Measurements from ENCODE around the gene CYB561D2.

The CYB561D2 gene

GRCh38 chr3:50393061-50393460 is 42.4 kb downstream of the CYB561D2 start:
- POLR2A ChIA-PET = interaction anchor here (1.0 kb wide), 1 partner anchor 56 kb away, joined by 4 read pairs; no protein-coding TSS in a partner anchor
- DNase-seq (ENCODE audit: extremely low spot score) = no peak
- CTCF ChIA-PET = no interaction called here
- TF ChIP-seq LEF1 (IDR thresholded peaks at IDR 0.05; ENCODE audit: borderline replicate concordance) = no peak
- no peak for TF ChIP-seq ZNF384 (IDR thresholded peaks at IDR 0.05)
- TF ChIP-seq HDGF (IDR thresholded peaks at IDR 0.05; ENCODE audit: borderline replicate concordance) = no peak
- TF ChIP-seq FOXK2 (IDR thresholded peaks at IDR 0.05) = no peak
- no peak for TF ChIP-seq ELF4 (IDR thresholded peaks at IDR 0.05)
- no peak for TF ChIP-seq CTBP1 (IDR thresholded peaks at IDR 0.05; ENCODE audit: borderline replicate concordance)
- no peak for TF ChIP-seq BHLHE40 (IDR thresholded peaks at IDR 0.05; ENCODE audit: borderline replicate concordance)
- no peak for TF ChIP-seq SUZ12 (IDR thresholded peaks at IDR 0.05)
- no peak for TF ChIP-seq ARNT (IDR thresholded peaks at IDR 0.05)
- no peak for TF ChIP-seq FOXA1 (IDR thresholded peaks at IDR 0.05)
- no peak for TF ChIP-seq FOXM1 (IDR thresholded peaks at IDR 0.05; ENCODE audit: borderline replicate concordance)
- TF ChIP-seq L3MBTL2 (conservative IDR thresholded peaks at IDR 0.05) = no peak
- no peak for TF ChIP-seq SP1 (IDR thresholded peaks at IDR 0.05)
- no peak for TF ChIP-seq PKNOX1 (IDR thresholded peaks at IDR 0.05)
- no peak for TF ChIP-seq TARDBP (IDR thresholded peaks at IDR 0.05)
- no peak for TF ChIP-seq NFRKB (IDR thresholded peaks at IDR 0.05)

DNA sequence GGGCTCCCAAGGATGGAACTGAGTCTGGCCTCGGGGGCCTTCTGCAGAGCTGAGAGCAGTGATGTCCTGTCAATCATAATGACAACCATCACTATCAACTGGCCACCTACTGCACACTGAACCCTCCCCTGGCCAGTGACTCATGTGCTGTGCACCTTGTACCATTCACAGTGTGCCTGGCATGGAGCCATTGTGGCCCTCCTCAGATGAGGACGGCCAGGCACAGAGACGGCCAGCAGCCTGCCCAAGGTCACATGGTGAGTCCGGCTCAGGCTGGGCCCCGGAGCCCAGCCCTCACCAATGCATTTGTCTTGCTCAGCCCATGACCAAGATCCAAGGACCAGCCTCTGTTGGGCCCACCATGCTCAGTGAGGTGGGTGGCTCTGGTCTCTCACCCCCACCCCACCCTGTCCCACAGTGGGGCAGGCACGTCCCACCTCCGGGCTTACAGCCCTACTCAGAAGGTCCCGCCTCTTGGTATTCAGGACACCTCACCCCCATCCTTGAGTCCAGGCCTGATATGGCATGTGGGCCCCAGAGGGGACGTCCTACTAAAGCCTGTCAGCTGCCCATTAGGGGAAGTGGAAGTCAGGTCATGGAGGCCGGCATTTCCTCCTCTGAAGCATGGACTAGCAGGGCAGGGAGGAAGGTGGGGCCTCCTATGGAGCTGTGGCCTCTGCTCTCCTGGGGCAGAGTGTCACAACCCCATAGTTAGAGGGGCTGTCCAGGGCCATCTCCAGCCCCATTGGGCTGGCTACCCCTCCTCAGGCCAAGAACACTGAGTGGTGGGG is 44.6 kb downstream of the CYB561D2 start:
- DNase-seq (ENCODE audit: extremely low spot score) = no peak
- CTCF ChIA-PET = no interaction called here
- POLR2A ChIA-PET = no interaction called here
- TF ChIP-seq LEF1 (IDR thresholded peaks at IDR 0.05; ENCODE audit: borderline replicate concordance) = no peak
- no peak for TF ChIP-seq BHLHE40 (IDR thresholded peaks at IDR 0.05; ENCODE audit: borderline replicate concordance)
- no peak for TF ChIP-seq SUZ12 (IDR thresholded peaks at IDR 0.05)
- TF ChIP-seq SP1 (IDR thresholded peaks at IDR 0.05) = no peak
- TF ChIP-seq PKNOX1 (IDR thresholded peaks at IDR 0.05) = no peak; the same call in 1 of the 2 replicates
- TF ChIP-seq TARDBP (IDR thresholded peaks at IDR 0.05) = no peak
- TF ChIP-seq NFRKB (IDR thresholded peaks at IDR 0.05) = no peak
- no peak for TF ChIP-seq FOXK2 (IDR thresholded peaks at IDR 0.05)
- TF ChIP-seq FOXM1 (IDR thresholded peaks at IDR 0.05; ENCODE audit: borderline replicate concordance) = no peak
- TF ChIP-seq FOXA1 (IDR thresholded peaks at IDR 0.05) = no peak
- TF ChIP-seq ZNF384 (IDR thresholded peaks at IDR 0.05) = no peak
- TF ChIP-seq L3MBTL2 (conservative IDR thresholded peaks at IDR 0.05) = no peak
- TF ChIP-seq ELF4 (IDR thresholded peaks at IDR 0.05) = no peak
- no peak for TF ChIP-seq HDGF (IDR thresholded peaks at IDR 0.05; ENCODE audit: borderline replicate concordance)
- no peak for TF ChIP-seq ARNT (IDR thresholded peaks at IDR 0.05)

- POLR2A ChIA-PET = interaction anchor here (1.7 kb wide), 1 partner anchor 59 kb away, joined by 5 read pairs; no protein-coding TSS in a partner anchor
- no peak for DNase-seq (ENCODE audit: extremely low spot score)
- no peak for TF ChIP-seq ZNF384 (IDR thresholded peaks at IDR 0.05)
- CTCF ChIA-PET = no interaction called here
These were observed 45.8 kb downstream of the CYB561D2 start for GRCh38 chr3:50396502-50396901.

- CTCF ChIA-PET = no interaction called here
- no peak for DNase-seq (ENCODE audit: extremely low spot score)
- POLR2A ChIA-PET = no interaction called here
- TF ChIP-seq FOXM1 (IDR thresholded peaks at IDR 0.05; ENCODE audit: borderline replicate concordance) = no peak
- no peak for TF ChIP-seq PKNOX1 (IDR thresholded peaks at IDR 0.05)
- no peak for TF ChIP-seq SUZ12 (IDR thresholded peaks at IDR 0.05)
- no peak for TF ChIP-seq L3MBTL2 (conservative IDR thresholded peaks at IDR 0.05)
- TF ChIP-seq FOXK2 (IDR thresholded peaks at IDR 0.05) = no peak
- TF ChIP-seq ZNF384 (IDR thresholded peaks at IDR 0.05) = no peak
- TF ChIP-seq NFRKB (IDR thresholded peaks at IDR 0.05) = no peak
These were observed 51.4 kb downstream of the CYB561D2 start for GRCh38 chr3:50401978-50402595.

Data from HEK293T (cell line).